ENCODE results near the gene PTPRN2.

DNA sequence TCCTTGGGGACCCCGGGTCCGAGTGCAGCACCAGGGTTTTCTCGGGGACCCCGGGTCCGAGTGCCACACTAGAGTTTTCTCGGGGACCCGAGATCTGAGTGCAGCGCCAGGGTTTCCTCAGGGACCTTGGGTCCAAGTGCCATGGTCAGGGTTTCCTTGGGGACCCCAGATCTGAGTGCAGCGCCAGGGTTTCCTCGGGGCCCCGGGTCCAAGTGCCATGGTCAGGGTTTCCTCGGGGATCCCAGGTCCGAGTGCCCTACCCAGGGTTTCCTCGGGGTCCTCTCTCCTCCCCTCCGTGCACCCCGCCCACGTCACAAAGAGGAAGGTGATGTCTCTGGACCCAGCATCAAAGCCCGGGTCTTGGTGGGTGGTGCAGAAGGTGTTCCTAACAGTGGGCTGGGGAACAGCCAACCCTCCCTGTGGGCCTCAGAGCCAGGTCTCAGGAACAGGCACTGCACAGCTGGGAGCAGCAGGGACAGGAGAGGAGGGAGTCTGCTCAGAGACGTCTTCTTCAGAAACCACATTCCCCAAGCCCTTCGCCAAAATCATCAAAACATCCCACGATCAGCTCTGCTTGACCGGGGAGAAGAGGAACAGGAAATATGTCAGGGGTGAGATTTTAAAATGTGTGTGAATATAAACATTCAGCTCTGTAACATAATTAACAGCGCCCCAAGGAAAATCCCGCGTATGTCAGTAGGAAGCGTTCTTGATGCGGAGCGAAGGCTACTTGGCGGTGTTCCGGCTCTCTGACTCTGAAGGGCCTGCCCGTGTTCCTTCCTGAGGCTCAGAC is 710.1 kb downstream of the PTPRN2 start:
- no peak for TF ChIP-seq GATA2 (IDR thresholded peaks at IDR 0.05; ENCODE audit: low read depth, low read length)
- TF ChIP-seq GATA3 (IDR thresholded peaks at IDR 0.05; ENCODE audit: low read depth, low read length) = no peak

Measured in SH-SY5Y (cell line).